Lung (tissue), 12 donors: ENCODE data around the gene CXCL17. TPM values are rescaled to one million over a fixed set of nuclear protein-coding genes. Genes with fewer than 3 reads are reported as not detected.

ENCODE experiments used
- ATAC-seq: fragments of 200-7000 bp; cut with Tn5 transposase; one replicate; pipeline ENCODE4 v1.9.1; 2020; ENCODE audit warnings: moderate number of reproducible peaks; ENCODE audit not compliant: insufficient read depth, low FRiP score
- DNase-seq, 3 donors: peaks; one replicate each; pipeline ENCODE4 v3.0.0-alpha.2; 2013 to 2017
- H3K27ac ChIP-seq, 2 donors: one replicate each; pipeline ENCODE4 v1.5.1; 2013; ENCODE audit warnings: mild to moderate bottlenecking in 2 of 2, moderate library complexity in 2 of 2, control low read depth in 1 of 2, inconsistent platforms in 1 of 2, low read depth in 1 of 2, low read length in 1 of 2
- H3K27me3 ChIP-seq, 3 donors: one replicate each; pipeline ENCODE4 v1.5.1; 2013; ENCODE audit warnings: low read length in 2 of 3; ENCODE audit not compliant: control insufficient read depth in 3 of 3, insufficient read depth in 3 of 3
- H3K36me3 ChIP-seq, 4 donors: one replicate each; pipeline ENCODE4 v1.5.1; 2013; ENCODE audit warnings: low read length in 4 of 4, mild to moderate bottlenecking in 1 of 4, moderate library complexity in 1 of 4; ENCODE audit not compliant: control insufficient read depth in 4 of 4, insufficient read depth in 4 of 4
- H3K4me1 ChIP-seq, 5 donors: one replicate each; pipeline ENCODE4 v1.5.1; 2013; ENCODE audit warnings: low read length in 5 of 5, mild to moderate bottlenecking in 2 of 5, moderate library complexity in 1 of 5; ENCODE audit not compliant: control insufficient read depth in 5 of 5, insufficient read depth in 5 of 5
- H3K4me3 ChIP-seq: one replicate; pipeline ENCODE4 v1.5.1; 2013; ENCODE audit warnings: mild to moderate bottlenecking, control low read depth, moderate library complexity
- H3K9ac ChIP-seq, 2 donors: one replicate each; pipeline ENCODE4 v1.5.1; 2013; ENCODE audit warnings: low read length in 2 of 2, control low read depth in 1 of 2; ENCODE audit not compliant: insufficient read depth in 1 of 2
- H3K9me3 ChIP-seq, 4 donors: one replicate each; pipeline ENCODE4 v1.5.1; 2013; ENCODE audit warnings: low read length in 3 of 4, mild to moderate bottlenecking in 1 of 4, moderate library complexity in 1 of 4; ENCODE audit not compliant: control insufficient read depth in 4 of 4, insufficient read depth in 3 of 4
- CTCF ChIP-seq: IDR thresholded peaks from 2 replicates; pipeline ENCODE4 v1.5.1; 2012; ENCODE audit warnings: mild to moderate bottlenecking; ENCODE audit errors: control extremely low read depth, extremely low read depth
- WGBS, 2 donors: extraction: QIAGEN DNeasy Blood & Tissue Kit; methylation state at CpG; one replicate each; pipeline ENCODE4 v1.1.7; 2013; 5-methylcytosine and 5-hydroxymethylcytosine counted together
- polyA plus RNA-seq, 2 donors: library from polyadenylated mRNA; stranded (reverse); fragments of 200-250 nt; gene quantifications; one replicate each; pipeline ENCODE4 v1.2.1, GENCODE V29; 2013
- total RNA-seq, 2 donors: library from RNA; depleted of rRNA in 1 of 2; stranded (reverse); fragments of >200 nt in 1 of 2; gene quantifications; one replicate each; pipeline ENCODE4 v1.2.1, GENCODE V29; 2014 to 2021
- donor health status: control.
- donor health status: control.
- donor health status: Bipolar disorder and iron deficiency.
- donor health status: healthy.
- donor health status: DM: yes; HTN: yes; CAD: no.

Gene CXCL17
- total and polyA plus RNA-seq, 4 donors, result 98.9 to 688 (median 221) TPM

GRCh38 chr19:42427313-42427712, 15.4 kb downstream of the CXCL17 start, which contains the start of gene LIPE:
Gene LIPE (minus strand): TSS chr19:42427388. CDS start chr19:42427149, 239 bp downstream.
- Histone ChIP-seq H3K4me3 (no peak within 1 kb of the TSS), H3K27ac (no peak within 1 kb of the TSS), H3K27me3 (no peaks in the 10 kb centered on the region), H3K4me1 (peaks cover 0 to 19% (median 5%) of the 10 kb centered on the region in 5 donors), H3K36me3 (no peaks in the 10 kb centered on the region), H3K9ac (no peak within 1 kb of the TSS), H3K9me3 (no peaks in the 10 kb centered on the region)
- no peak for TF ChIP-seq CTCF
- ATAC-seq, result no peak
- 72 to 79% methylated on average over 4 of the region's 4 CpGs for WGBS, 2 donors
- DNase-seq, result peak; percentile 40 to 68 (median 65)

- ATAC-seq (no peak), DNase-seq (no peak)
- Histone ChIP-seq H3K9ac (no peak overlapping the region), H3K27ac (no peak overlapping the region), H3K36me3 (no peaks in the 10 kb centered on the region), H3K4me1 (peaks cover 0 to 23% (median 8%) of the 10 kb centered on the region in 5 donors), H3K27me3 (no peaks in the 10 kb centered on the region), H3K9me3 (no peaks in the 10 kb centered on the region), H3K4me3 (no peak overlapping the region)
- no peak for TF ChIP-seq CTCF
- 97 to 99% methylated on average over 3 of the region's 3 CpGs for WGBS, 2 donors
These were observed 16.1 kb downstream of the CXCL17 start for GRCh38 chr19:42426643-42427042.

GRCh38 chr19:42424712-42425131, 18.0 kb downstream of the CXCL17 start:
- Histone ChIP-seq H3K36me3 (no peaks in the 10 kb centered on the region), H3K9ac (no peak overlapping the region), H3K4me1 (peaks cover 0 to 27% (median 13%) of the 10 kb centered on the region in 5 donors), H3K27ac (no peak overlapping the region), H3K27me3 (no peaks in the 10 kb centered on the region), H3K4me3 (no peak overlapping the region), H3K9me3 (no peaks in the 10 kb centered on the region)
- DNase-seq, result no peak
- no peak for ATAC-seq
- no peak for TF ChIP-seq CTCF
- WGBS, 2 donors, result 75 to 78% methylated on average over 13 of the region's 13 CpGs

GRCh38 chr19:42424345-42424707, 18.4 kb downstream of the CXCL17 start:
- ATAC-seq, result no peak
- no peak overlapping the region for H3K27ac ChIP-seq
- no peak overlapping the region for H3K4me3 ChIP-seq
- no peak overlapping the region for H3K9ac ChIP-seq
- TF ChIP-seq CTCF, result no peak
- peaks cover 0 to 27% (median 13%) of the 10 kb centered on the region in 5 donors for H3K4me1 ChIP-seq
- no peak for DNase-seq
- H3K36me3 ChIP-seq, result no peaks in the 10 kb centered on the region
- H3K9me3 ChIP-seq, result no peaks in the 10 kb centered on the region
- H3K27me3 ChIP-seq, result no peaks in the 10 kb centered on the region
- 69 to 73% methylated on average over 9 to 15 of the region's 15 CpGs for WGBS, 2 donors
